Glutamatergic neuron (in vitro differentiated cells): Measurements from ENCODE around the gene CROCC2. TPM values are rescaled to one million over a fixed set of nuclear protein-coding genes. Genes with fewer than 3 reads are reported as not detected.

Experiments
- DNase-seq: peaks from one replicate; pipeline ENCODE4 v3.0.0; 2022
- H3K27ac Mint-ChIP-seq: one replicate; pipeline ENCODE4 v1.8.0; 2020; ENCODE audit warnings: mild to moderate bottlenecking, mixed read lengths, inconsistent platforms; ENCODE audit not compliant: unreplicated experiment
- H3K27me3 Mint-ChIP-seq: one replicate; pipeline ENCODE4 v1.8.0; 2020; ENCODE audit warnings: mild to moderate bottlenecking, moderate library complexity, mixed read lengths, inconsistent platforms; ENCODE audit not compliant: unreplicated experiment
- H3K36me3 Mint-ChIP-seq: one replicate; pipeline ENCODE4 v1.8.0; 2020; ENCODE audit warnings: mild to moderate bottlenecking, mixed read lengths, inconsistent platforms; ENCODE audit not compliant: unreplicated experiment
- H3K4me1 Mint-ChIP-seq: one replicate; pipeline ENCODE4 v1.8.0; 2020; ENCODE audit warnings: mild to moderate bottlenecking, low read depth, mixed read lengths, inconsistent platforms; ENCODE audit not compliant: unreplicated experiment
- H3K4me3 Mint-ChIP-seq: one replicate; pipeline ENCODE4 v1.8.0; 2020; ENCODE audit warnings: mild to moderate bottlenecking, mixed read lengths, inconsistent platforms; ENCODE audit not compliant: unreplicated experiment
- H3K9me3 Mint-ChIP-seq: one replicate; pipeline ENCODE4 v1.8.0; 2020; ENCODE audit warnings: mild to moderate bottlenecking, moderate library complexity, mixed read lengths, inconsistent platforms; ENCODE audit not compliant: unreplicated experiment
- total RNA-seq: library from RNA; stranded (reverse); fragmentation: NEBNext Ultra II Directional; extraction: Animal tissue kit (Norgen Biotek cat#: 25700); gene quantifications from one replicate; pipeline ENCODE4 v1.2.1, GENCODE V29; 2021; ENCODE audit not compliant: unreplicated experiment
- TF ChIP-seq, protein P1 (sequence below): fragments of 200-600 bp; sonication (generic); IDR thresholded peaks from one replicate; pipeline ENCODE4 v1.5.0; 2021; ENCODE audit not compliant: partially characterized antibody, unreplicated experiment

The CROCC2 gene
- total RNA-seq, 1 donor from 2014 or later: not detected

DNA sequence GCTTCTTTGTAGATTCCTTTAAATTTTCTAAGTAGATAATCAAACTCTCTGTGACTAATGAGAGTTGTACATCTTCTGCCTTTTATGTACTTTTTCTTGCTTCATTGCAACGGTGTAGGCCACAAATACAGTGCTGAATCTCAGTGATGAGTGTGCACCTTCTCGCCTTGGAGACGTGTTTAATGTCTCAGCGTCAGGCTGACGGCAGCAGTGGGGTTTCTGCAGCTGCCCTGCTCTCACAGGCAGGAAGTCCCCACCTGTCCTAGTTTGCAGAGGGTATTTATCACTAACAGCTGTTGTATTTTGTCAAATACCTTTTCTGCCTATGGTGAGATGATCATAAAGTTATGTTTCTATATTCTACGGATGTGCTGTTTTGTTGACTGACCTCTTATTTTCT lies 24.2 kb upstream of the CROCC2 start:
- TF ChIP-seq, protein P1, sequence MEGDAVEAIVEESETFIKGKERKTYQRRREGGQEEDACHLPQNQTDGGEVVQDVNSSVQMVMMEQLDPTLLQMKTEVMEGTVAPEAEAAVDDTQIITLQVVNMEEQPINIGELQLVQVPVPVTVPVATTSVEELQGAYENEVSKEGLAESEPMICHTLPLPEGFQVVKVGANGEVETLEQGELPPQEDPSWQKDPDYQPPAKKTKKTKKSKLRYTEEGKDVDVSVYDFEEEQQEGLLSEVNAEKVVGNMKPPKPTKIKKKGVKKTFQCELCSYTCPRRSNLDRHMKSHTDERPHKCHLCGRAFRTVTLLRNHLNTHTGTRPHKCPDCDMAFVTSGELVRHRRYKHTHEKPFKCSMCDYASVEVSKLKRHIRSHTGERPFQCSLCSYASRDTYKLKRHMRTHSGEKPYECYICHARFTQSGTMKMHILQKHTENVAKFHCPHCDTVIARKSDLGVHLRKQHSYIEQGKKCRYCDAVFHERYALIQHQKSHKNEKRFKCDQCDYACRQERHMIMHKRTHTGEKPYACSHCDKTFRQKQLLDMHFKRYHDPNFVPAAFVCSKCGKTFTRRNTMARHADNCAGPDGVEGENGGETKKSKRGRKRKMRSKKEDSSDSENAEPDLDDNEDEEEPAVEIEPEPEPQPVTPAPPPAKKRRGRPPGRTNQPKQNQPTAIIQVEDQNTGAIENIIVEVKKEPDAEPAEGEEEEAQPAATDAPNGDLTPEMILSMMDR: no peak
- Mint-ChIP-seq H3K9me3 (no peaks in the 10 kb centered on the region), H3K27me3 (peaks cover 4% of the 10 kb centered on the region), H3K27ac (peak overlapping the region; percentile 40), H3K36me3 (no peaks in the 10 kb centered on the region), H3K4me3 (no peak overlapping the region), H3K4me1 (peaks cover 3% of the 10 kb centered on the region)
- DNase-seq: peak; percentile 27

DNA sequence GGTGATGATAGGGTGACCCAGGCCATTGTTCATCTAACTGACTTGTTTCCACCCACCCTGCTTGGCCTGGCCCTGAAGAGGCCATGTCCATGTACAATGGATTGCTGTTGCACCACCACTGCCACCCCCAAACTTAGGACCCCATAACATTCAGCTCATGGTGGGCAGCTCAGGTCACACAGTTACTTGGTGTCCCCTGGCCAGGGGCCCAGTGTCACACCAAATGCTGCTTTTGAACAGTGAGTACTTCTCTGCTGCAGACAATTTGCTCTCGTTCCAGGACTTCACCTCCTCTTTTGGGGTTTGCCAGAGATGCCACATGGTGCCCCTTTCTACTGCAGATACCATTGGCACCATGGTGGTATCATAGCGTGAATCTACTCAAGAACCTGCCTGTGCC lies 21.9 kb upstream of the CROCC2 start:
- no peaks in the 10 kb centered on the region for H3K36me3 Mint-ChIP-seq
- DNase-seq: no peak
- no peak overlapping the region for H3K4me3 Mint-ChIP-seq
- H3K4me1 Mint-ChIP-seq: peaks cover 3% of the 10 kb centered on the region
- no peaks in the 10 kb centered on the region for H3K9me3 Mint-ChIP-seq
- H3K27ac Mint-ChIP-seq: no peak overlapping the region
- H3K27me3 Mint-ChIP-seq: peaks cover 4% of the 10 kb centered on the region
- TF ChIP-seq, protein P1: no peak

DNA sequence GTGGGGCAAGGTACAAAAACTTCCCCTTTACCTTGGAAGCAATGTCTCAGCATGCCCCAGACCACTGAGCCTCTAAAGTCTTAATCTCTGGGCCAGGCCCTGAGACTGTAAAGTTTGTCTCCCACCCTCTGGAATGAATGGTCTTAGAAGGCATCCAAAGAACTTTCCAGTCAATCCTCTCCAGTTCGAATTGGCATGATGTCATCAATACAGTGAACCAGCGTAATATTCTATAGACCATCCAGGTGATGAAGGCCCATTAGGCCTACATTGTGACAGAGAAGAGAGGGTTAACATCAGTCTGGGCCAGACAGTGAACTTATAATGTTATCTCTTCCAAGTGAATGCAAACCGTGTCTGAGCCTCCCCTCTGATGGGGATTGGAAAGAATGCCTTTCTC lies 21.4 kb upstream of the CROCC2 start:
- Mint-ChIP-seq H3K4me3 (no peak overlapping the region), H3K9me3 (no peaks in the 10 kb centered on the region), H3K27me3 (peaks cover 3% of the 10 kb centered on the region), H3K4me1 (peaks cover 3% of the 10 kb centered on the region), H3K27ac (no peak overlapping the region), H3K36me3 (no peaks in the 10 kb centered on the region)
- DNase-seq: no peak
- TF ChIP-seq, protein P1: no peak

DNA sequence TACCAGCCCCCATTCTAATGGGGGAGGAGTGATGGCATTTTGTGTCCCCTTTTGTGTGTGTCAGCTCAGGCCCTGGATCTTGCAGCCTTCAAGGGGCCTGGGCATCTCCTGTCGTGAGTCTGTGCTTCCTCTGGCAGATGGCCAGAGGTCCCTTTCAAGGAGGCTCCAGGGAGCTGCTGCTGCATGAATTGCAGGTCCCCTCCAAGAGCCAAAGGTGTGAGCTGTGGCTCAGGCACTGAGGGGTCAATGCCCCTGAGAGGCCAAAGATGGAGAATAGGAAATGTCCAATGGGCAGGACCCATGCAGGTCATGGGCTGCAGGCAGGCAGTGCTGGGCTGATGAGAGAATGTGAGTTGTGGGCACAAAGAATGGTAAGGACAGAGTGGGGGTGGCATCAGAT lies 20.6 kb upstream of the CROCC2 start:
- H3K27me3 Mint-ChIP-seq: peaks cover 2% of the 10 kb centered on the region
- peaks cover 3% of the 10 kb centered on the region for H3K4me1 Mint-ChIP-seq
- no peaks in the 10 kb centered on the region for H3K9me3 Mint-ChIP-seq
- no peak for DNase-seq
- H3K27ac Mint-ChIP-seq: no peak overlapping the region
- H3K36me3 Mint-ChIP-seq: no peaks in the 10 kb centered on the region
- TF ChIP-seq, protein P1: no peak
- H3K4me3 Mint-ChIP-seq: no peak overlapping the region

DNA sequence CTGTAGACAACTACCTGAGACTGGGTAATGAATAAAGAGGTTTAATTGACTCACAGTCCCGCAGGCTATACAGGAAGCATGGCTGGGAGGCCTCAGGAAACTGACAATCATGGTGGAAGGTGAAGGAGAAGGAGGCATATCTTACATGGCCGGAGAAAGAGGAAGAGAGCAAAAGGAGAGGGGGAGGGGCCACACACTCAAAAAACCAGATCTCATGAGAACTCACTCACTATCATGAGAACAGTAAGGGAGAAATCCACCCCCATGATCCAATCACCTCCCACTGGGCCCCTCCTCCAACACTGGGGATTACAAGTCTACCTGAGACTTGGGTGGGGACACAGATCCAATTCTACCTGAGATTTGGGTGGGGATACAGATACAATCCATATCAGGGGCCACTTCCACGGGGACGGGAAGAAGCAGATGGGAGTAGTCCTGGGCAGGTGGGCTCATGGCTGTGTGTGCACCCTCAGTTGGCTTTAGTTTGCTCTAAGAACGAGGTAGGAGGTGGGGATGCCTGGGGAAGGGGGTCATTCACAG lies 20.0 kb upstream of the CROCC2 start:
- TF ChIP-seq, protein P1: no peak
- no peaks in the 10 kb centered on the region for H3K36me3 Mint-ChIP-seq
- H3K9me3 Mint-ChIP-seq: no peaks in the 10 kb centered on the region
- DNase-seq: no peak
- H3K27me3 Mint-ChIP-seq: peaks cover 2% of the 10 kb centered on the region
- H3K4me3 Mint-ChIP-seq: no peak overlapping the region
- H3K27ac Mint-ChIP-seq: no peak overlapping the region
- peaks cover 3% of the 10 kb centered on the region for H3K4me1 Mint-ChIP-seq
